T-cell (primary cell): ENCODE measurements around the gene SYNGAP1. TPM values are rescaled to one million over a fixed set of nuclear protein-coding genes. Genes with fewer than 3 reads are reported as not detected.
A peak's percentile ranks its signal among the peaks of the same experiment; 100 is the strongest.
"Not testable (repeated sequence)": the region's sequence is repeated elsewhere in the genome, so short reads cannot be mapped to it uniquely, and the experiment has no call there.

Experiments
- ATAC-seq, 4 experiments: fragments of 200-7000 bp in 3 of 4; fragments of 150-1000 bp in 1 of 4; cut with Tn5 transposase; replicated peaks in 1 of 4; 1 replicate in 3 of 4; 2 replicates in 1 of 4; pipeline ENCODE4 v1.10.0; 2021; ENCODE audit warnings: moderate library complexity in 3 of 4, mild to moderate bottlenecking in 2 of 4, moderate number of reproducible peaks in 1 of 4
- CTCF ChIA-PET, 2 donors: fragments of 300-600 bp; sonication (Branson Sonifier 250); formaldehyde crosslinking; loops; one replicate each; lab custom pipeline; 2022; ENCODE audit warnings: antibody characterized with exemption in 2 of 2; lab: Charles Lee
- POLR2A ChIA-PET, 2 donors: fragments of 300-600 bp; sonication (Branson Sonifier 250); formaldehyde crosslinking; loops; one replicate each; lab custom pipeline; 2022; ENCODE audit warnings: antibody characterized with exemption in 2 of 2; lab: Charles Lee
- DNase-seq, 35 experiments: peaks; one replicate each; pipeline versions ENCODE4 v3.0.0 to v3.0.0-alpha.2; 2013 to 2023
- H3K27ac ChIP-seq: one replicate; pipeline ENCODE4 v1.5.1; 2013; ENCODE audit warnings: low read length
- H3K27me3 ChIP-seq, 2 experiments: replicated peaks in 1 of 2; 1 replicate in 1 of 2; 2 replicates in 1 of 2; pipeline versions ENCODE4 v1.6.1 to v1.7.0; 2013; ENCODE audit warnings: low read length in 1 of 2, mixed read lengths in 1 of 2; ENCODE audit not compliant: control insufficient read depth in 2 of 2, insufficient read depth in 2 of 2; ENCODE audit errors: extremely low read depth in 1 of 2
- H3K36me3 ChIP-seq, 2 donors: 1 replicate in 1 of 2; 2 replicates in 1 of 2; pipeline versions ENCODE4 v1.6.1 to v1.7.0; 2013; ENCODE audit warnings: low read length in 1 of 2; ENCODE audit not compliant: control insufficient read depth in 2 of 2, insufficient read depth in 1 of 2; ENCODE audit errors: extremely low read depth in 1 of 2
- H3K4me1 ChIP-seq, 2 experiments: 1 replicate in 1 of 2; 2 replicates in 1 of 2; pipeline versions ENCODE4 v1.6.1 to v1.7.0; 2013; ENCODE audit warnings: low read length in 2 of 2, mixed read lengths in 1 of 2; ENCODE audit not compliant: insufficient read depth in 2 of 2, control insufficient read depth in 1 of 2; ENCODE audit errors: extremely low read depth in 1 of 2
- H3K4me3 ChIP-seq, 2 donors: 1 replicate in 1 of 2; 2 replicates in 1 of 2; pipeline versions ENCODE4 v1.5.1 to v1.7.0; 2013; ENCODE audit warnings: mild to moderate bottlenecking in 2 of 2, low read length in 1 of 2, moderate library complexity in 1 of 2; ENCODE audit not compliant: control insufficient read depth in 1 of 2; ENCODE audit errors: extremely low read depth in 1 of 2
- H3K9me3 ChIP-seq: 2 replicates; pipeline ENCODE4 v1.7.0; 2013
- H3K27ac Mint-ChIP-seq, 2 donors: one replicate each; pipeline ENCODE4 v1.8.0; 2020 to 2021; ENCODE audit warnings: mild to moderate bottlenecking in 2 of 2, mixed read lengths in 2 of 2
- H3K27me3 Mint-ChIP-seq, 2 donors: one replicate each; pipeline ENCODE4 v1.8.0; 2021 to 2022; ENCODE audit warnings: mixed read lengths in 2 of 2
- H3K36me3 Mint-ChIP-seq: one replicate; pipeline ENCODE4 v1.8.0; 2021; ENCODE audit warnings: mixed read lengths
- H3K4me1 Mint-ChIP-seq, 3 donors: one replicate each; pipeline ENCODE4 v1.8.0; 2020 to 2022; ENCODE audit warnings: mixed read lengths in 3 of 3, mild to moderate bottlenecking in 1 of 3
- H3K4me3 Mint-ChIP-seq, 3 donors: one replicate each; pipeline ENCODE4 v1.8.0; 2020 to 2022; ENCODE audit warnings: mild to moderate bottlenecking in 3 of 3, mixed read lengths in 3 of 3, moderate library complexity in 3 of 3
- H3K9me3 Mint-ChIP-seq, 3 donors: one replicate each; pipeline ENCODE4 v1.8.0; 2020 to 2022; ENCODE audit warnings: mixed read lengths in 3 of 3
- WGBS: methylation state at CpG from one replicate; pipeline ENCODE4 v1.1.5; 2013; ENCODE audit warnings: missing lambda C conversion rate; ENCODE audit not compliant: insufficient coverage; 5-methylcytosine and 5-hydroxymethylcytosine counted together
- total RNA-seq, 35 experiments: library from RNA in 6 of 35; stranded (reverse) in 6 of 35; fragments of 120-200 nt in 1 of 35; gene quantifications; one replicate each; pipeline versions ENCODE4 v1.2.1 to v1.2.4 and lab custom pipeline; 2013 to 2026

Gene SYNGAP1
- total RNA-seq, 5 donors from 2014 or later (not counting 1 experiment from before 2014, with no cell fraction given): 51.2 to 111 (median 64.5) TPM

- peaks cover 8 to 17% (median 14%) of the 10 kb centered on the region in 3 donors for H3K4me1 Mint-ChIP-seq
- H3K9me3 Mint-ChIP-seq: no peaks in the 10 kb centered on the region
- DNase-seq (no peak), ATAC-seq (no peak)
- Histone ChIP-seq H3K27ac (no peak overlapping the region), H3K4me3 (no peak overlapping the region), H3K9me3 (no peaks in the 10 kb centered on the region), H3K4me1 (peaks cover 0 to 26% of the 10 kb centered on the region in 2 experiments), H3K27me3 (no peaks in the 10 kb centered on the region), H3K36me3 (no peaks in the 10 kb centered on the region)
- ChIA-PET CTCF (no interaction called here), POLR2A (no interaction called here)
- no peaks in the 10 kb centered on the region for H3K27me3 Mint-ChIP-seq
- H3K4me3 Mint-ChIP-seq: no peak overlapping the region
- H3K36me3 Mint-ChIP-seq: no peaks in the 10 kb centered on the region
- no peak overlapping the region for H3K27ac Mint-ChIP-seq
- no CpG with 5 or more reads among the region's 4 CpGs for WGBS
Observed at GRCh38 chr6:33377171-33377570, 42.7 kb upstream of the SYNGAP1 start.

- H3K4me3 ChIP-seq, H3K36me3 ChIP-seq, H3K27me3 ChIP-seq, H3K36me3 Mint-ChIP-seq, ATAC-seq, H3K4me3 Mint-ChIP-seq, POLR2A ChIA-PET, H3K9me3 ChIP-seq, DNase-seq, H3K9me3 Mint-ChIP-seq, H3K27ac ChIP-seq, H3K27me3 Mint-ChIP-seq, H3K27ac Mint-ChIP-seq: not testable (repeated sequence)
- peaks cover 0 to 13% of the 10 kb centered on the region in 2 experiments for H3K4me1 ChIP-seq
- peaks cover 7 to 12% (median 10%) of the 10 kb centered on the region in 3 donors for H3K4me1 Mint-ChIP-seq
- CTCF ChIA-PET: interaction anchor here in 1 of 2 donors (0.6 to 1.1 kb wide), 2 partner anchors 34 to 173 kb away, joined by 3 to 5 read pairs; no protein-coding TSS in a partner anchor
- WGBS: 90% methylated on average over 7 of the region's 10 CpGs
Observed at GRCh38 chr6:33379184-33379583, 40.7 kb upstream of the SYNGAP1 start.

GRCh38 chr6:33380272-33380981, 39.4 kb upstream of the SYNGAP1 start:
- Histone ChIP-seq H3K4me1 (peaks cover 0 to 2% of the 10 kb centered on the region in 2 experiments), H3K36me3 (no peaks in the 10 kb centered on the region), H3K4me3 (no peak overlapping the region), H3K27ac (no peak overlapping the region), H3K9me3 (no peaks in the 10 kb centered on the region), H3K27me3 (peaks cover 0 to 2% of the 10 kb centered on the region in 2 experiments)
- H3K36me3 Mint-ChIP-seq: no peaks in the 10 kb centered on the region
- peaks cover 0 to 1% (median 1%) of the 10 kb centered on the region in 3 donors for H3K4me1 Mint-ChIP-seq
- ATAC-seq (no peak), DNase-seq (no peak)
- no peaks in the 10 kb centered on the region for H3K27me3 Mint-ChIP-seq
- POLR2A ChIA-PET: interaction anchor here in 1 of 2 donors (0.6 to 0.7 kb wide), 2 partner anchors 84 to 194 kb away, joined by 3 read pairs; no protein-coding TSS in a partner anchor
- H3K9me3 Mint-ChIP-seq: no peaks in the 10 kb centered on the region
- WGBS: 100% methylated on average over 1 of the region's 2 CpGs
- H3K4me3 Mint-ChIP-seq: no peak overlapping the region
- CTCF ChIA-PET: no interaction called here
- H3K27ac Mint-ChIP-seq: no peak overlapping the region

- Mint-ChIP-seq H3K27ac (no peak overlapping the region), H3K9me3 (no peaks in the 10 kb centered on the region), H3K27me3 (no peaks in the 10 kb centered on the region)
Observed at GRCh38 chr6:33383427-33384185, 36.3 kb upstream of the SYNGAP1 start.

GRCh38 chr6:33384581-33385020, 35.3 kb upstream of the SYNGAP1 start:
- H3K4me1 ChIP-seq: no peaks in the 10 kb centered on the region
- H3K27ac Mint-ChIP-seq: peak overlapping the region in 1 of 2 donors; percentile 62
- H3K4me3 Mint-ChIP-seq: no peak overlapping the region
- CTCF ChIA-PET: no interaction called here
- H3K4me1 Mint-ChIP-seq: no peaks in the 10 kb centered on the region
- no peaks in the 10 kb centered on the region for H3K36me3 ChIP-seq
- no peak overlapping the region for H3K4me3 ChIP-seq
- H3K9me3 Mint-ChIP-seq: no peaks in the 10 kb centered on the region
- H3K27me3 ChIP-seq: peaks cover 0 to 2% of the 10 kb centered on the region in 2 experiments
- WGBS: 69% methylated on average over 2 of the region's 4 CpGs
- DNase-seq (no peak), ATAC-seq (no peak)
- H3K9me3 ChIP-seq: no peaks in the 10 kb centered on the region
- no peaks in the 10 kb centered on the region for H3K36me3 Mint-ChIP-seq
- H3K27ac ChIP-seq: no peak overlapping the region
- no peaks in the 10 kb centered on the region for H3K27me3 Mint-ChIP-seq
- POLR2A ChIA-PET: interaction anchor here in 1 of 2 donors (0.5 to 0.6 kb wide), 3 partner anchors 47 to 412 kb away, joined by 3 to 6 read pairs (median 4); no protein-coding TSS in a partner anchor

More at GRCh38 chr6:33383427-33384185, 36.3 kb upstream of the SYNGAP1 start:
- no peak overlapping the region for H3K4me3 Mint-ChIP-seq
- Histone ChIP-seq H3K4me1 (no peaks in the 10 kb centered on the region), H3K36me3 (no peaks in the 10 kb centered on the region), H3K27me3 (peaks cover 0 to 2% of the 10 kb centered on the region in 2 experiments), H3K27ac (no peak overlapping the region), H3K9me3 (no peaks in the 10 kb centered on the region), H3K4me3 (no peak overlapping the region)
- POLR2A ChIA-PET: no interaction called here
- DNase-seq (no peak), ATAC-seq (no peak)
- no peaks in the 10 kb centered on the region for H3K4me1 Mint-ChIP-seq
- WGBS: 84% methylated on average over 5 of the region's 10 CpGs
- CTCF ChIA-PET: no interaction called here
- no peaks in the 10 kb centered on the region for H3K36me3 Mint-ChIP-seq

GRCh38 chr6:33390173-33390572, 29.7 kb upstream of the SYNGAP1 start:
- Mint-ChIP-seq H3K36me3 (no peaks in the 10 kb centered on the region), H3K4me1 (peaks cover 19 to 32% (median 24%) of the 10 kb centered on the region in 3 donors), H3K27ac (peak overlapping the region; percentile 97 to 99), H3K9me3 (no peaks in the 10 kb centered on the region), H3K4me3 (no peak overlapping the region), H3K27me3 (no peaks in the 10 kb centered on the region)
- ATAC-seq (no peak), DNase-seq (no peak)
- Histone ChIP-seq H3K27me3 (no peaks in the 10 kb centered on the region), H3K4me1 (peaks cover 15 to 23% of the 10 kb centered on the region in 2 experiments), H3K27ac (peak overlapping the region; percentile 85), H3K36me3 (no peaks in the 10 kb centered on the region), H3K9me3 (no peaks in the 10 kb centered on the region), H3K4me3 (no peak overlapping the region)
- ChIA-PET CTCF (interaction anchor here (0.6 to 1.6 kb wide), 4 partner anchors 20 to 1958 kb away, joined by 3 to 11 read pairs (median 4); partner anchors contain the start of gene PHF1 (in 1 of the 2)), POLR2A (interaction anchor here (0.6 to 0.8 kb wide), 2 partner anchors 20 to 129 kb away, joined by 3 to 4 read pairs; partner anchors contain the start of gene PHF1 (in 1 of the 2))
- no CpG with 5 or more reads among the region's 2 CpGs for WGBS
